HUES6 (cell line): Measurements from ENCODE around the gene PARD3.

Experiments used
- H3K27ac ChIP-seq: 2 replicates; pipeline ENCODE4 v1.7.0; 2013; ENCODE audit warnings: low read depth, mild to moderate bottlenecking, low read length, inconsistent platforms
- H3K27me3 ChIP-seq: 2 replicates; pipeline ENCODE4 v1.6.1; 2013; ENCODE audit warnings: low read length; ENCODE audit not compliant: control insufficient read depth, insufficient read depth
- H3K36me3 ChIP-seq: 2 replicates; pipeline ENCODE4 v1.6.1; 2013; ENCODE audit warnings: low read length; ENCODE audit not compliant: control insufficient read depth, insufficient read depth
- H3K4me1 ChIP-seq: 2 replicates; pipeline ENCODE4 v1.6.1; 2013; ENCODE audit warnings: low read length; ENCODE audit not compliant: control insufficient read depth, insufficient read depth
- H3K4me3 ChIP-seq: 2 replicates; pipeline ENCODE4 v1.5.1; 2013; ENCODE audit warnings: low read depth, low read length
- H3K9ac ChIP-seq: one replicate; pipeline ENCODE4 v1.6.1; 2013; ENCODE audit warnings: mild to moderate bottlenecking, low read length
- H3K9me3 ChIP-seq: 2 replicates; pipeline ENCODE4 v1.6.1; 2013; ENCODE audit warnings: low read depth, low read length; ENCODE audit not compliant: control insufficient read depth, insufficient read depth

Gene PARD3

DNA sequence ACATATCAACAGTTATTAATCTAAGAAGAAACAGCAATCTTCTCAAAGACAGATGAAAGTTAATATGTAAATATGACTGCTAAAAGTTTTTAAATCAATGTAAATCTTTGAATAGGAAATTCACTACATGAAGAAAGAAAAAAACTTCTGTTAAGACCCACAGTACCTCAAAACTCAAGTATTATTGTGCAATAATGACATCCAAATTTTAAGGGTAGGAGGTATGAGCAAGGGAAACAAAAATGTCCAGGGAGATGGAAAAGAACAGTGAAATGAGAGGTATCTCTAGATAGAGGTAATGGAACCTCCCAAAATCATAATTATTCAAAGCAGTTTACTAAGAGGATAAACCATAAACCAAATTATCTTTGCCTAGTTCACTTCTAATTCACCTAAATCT lies 436.8 kb downstream of the PARD3 start:
- H3K4me1 ChIP-seq, result peaks cover 8% of the 10 kb centered on the region
- H3K36me3 ChIP-seq, result peaks cover 6% of the 10 kb centered on the region
- no peaks in the 10 kb centered on the region for H3K9me3 ChIP-seq
- H3K27me3 ChIP-seq, result no peaks in the 10 kb centered on the region
- H3K27ac ChIP-seq, result no peak overlapping the region
- H3K9ac ChIP-seq, result no peak overlapping the region
- H3K4me3 ChIP-seq, result no peak overlapping the region

DNA sequence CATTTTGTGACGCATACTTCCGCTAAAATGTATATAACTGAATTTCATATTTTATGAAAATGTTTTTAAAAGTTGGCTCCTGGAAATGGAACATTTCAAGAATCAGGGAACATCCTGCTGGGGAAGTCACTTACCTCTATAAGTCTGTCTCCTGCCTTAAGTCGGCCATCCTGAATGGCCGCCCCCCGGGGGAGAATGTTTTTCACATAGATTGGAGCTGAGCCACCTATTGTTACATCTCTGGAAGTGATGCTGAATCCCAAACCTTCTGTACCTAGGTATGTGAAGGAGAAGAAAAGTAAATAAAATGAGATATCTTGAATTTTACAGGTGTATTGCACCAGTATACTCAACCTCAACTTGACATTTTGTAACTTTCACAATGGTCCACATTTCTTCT lies 437.3 kb downstream of the PARD3 start:
- peaks cover 13% of the 10 kb centered on the region for H3K4me1 ChIP-seq
- H3K9ac ChIP-seq, result no peak overlapping the region
- no peak overlapping the region for H3K4me3 ChIP-seq
- no peak overlapping the region for H3K27ac ChIP-seq
- H3K27me3 ChIP-seq, result no peaks in the 10 kb centered on the region
- H3K36me3 ChIP-seq, result peaks cover 6% of the 10 kb centered on the region
- no peaks in the 10 kb centered on the region for H3K9me3 ChIP-seq

GRCh38 chr10:34374356-34375045 lies 440.6 kb downstream of the PARD3 start:
- H3K27me3 ChIP-seq, result no peaks in the 10 kb centered on the region
- 0 out of 2 replicates have a peak, but pooled peaks cover 3% of the 10 kb centered on the region for H3K36me3 ChIP-seq
- H3K27ac ChIP-seq, result no peak overlapping the region
- H3K4me3 ChIP-seq, result no peak overlapping the region
- peaks cover 4% of the 10 kb centered on the region; the same call in 1 of the 2 replicates for H3K9me3 ChIP-seq
- H3K9ac ChIP-seq, result no peak overlapping the region
- H3K4me1 ChIP-seq, result peaks cover 24% of the 10 kb centered on the region

DNA sequence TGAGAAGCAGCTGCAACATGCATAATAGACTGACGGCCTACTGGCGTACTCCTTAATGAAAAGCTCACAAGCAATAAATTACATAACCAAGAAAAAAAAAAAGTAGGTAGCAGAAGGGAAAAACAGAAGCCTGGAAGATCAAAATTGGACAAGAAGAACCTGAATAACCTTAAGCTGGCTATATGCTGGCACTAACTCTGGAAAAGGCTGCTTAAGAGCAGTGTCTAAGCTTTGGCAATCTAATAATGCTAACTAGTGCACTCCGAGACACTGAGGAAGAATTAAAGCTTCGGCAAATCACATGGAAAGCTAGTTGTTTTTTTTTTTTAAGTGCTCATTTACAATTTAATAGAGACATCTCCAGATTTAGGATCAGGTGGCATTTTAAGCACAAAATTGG lies 441.9 kb downstream of the PARD3 start:
- H3K9ac ChIP-seq, result no peak overlapping the region
- H3K27ac ChIP-seq, result no peak overlapping the region
- 0 out of 2 replicates have a peak, but pooled peaks cover 3% of the 10 kb centered on the region for H3K36me3 ChIP-seq
- H3K4me3 ChIP-seq, result no peak overlapping the region
- peaks cover 24% of the 10 kb centered on the region for H3K4me1 ChIP-seq
- no peaks in the 10 kb centered on the region for H3K27me3 ChIP-seq
- peaks cover 4% of the 10 kb centered on the region; the same call in 1 of the 2 replicates for H3K9me3 ChIP-seq

DNA sequence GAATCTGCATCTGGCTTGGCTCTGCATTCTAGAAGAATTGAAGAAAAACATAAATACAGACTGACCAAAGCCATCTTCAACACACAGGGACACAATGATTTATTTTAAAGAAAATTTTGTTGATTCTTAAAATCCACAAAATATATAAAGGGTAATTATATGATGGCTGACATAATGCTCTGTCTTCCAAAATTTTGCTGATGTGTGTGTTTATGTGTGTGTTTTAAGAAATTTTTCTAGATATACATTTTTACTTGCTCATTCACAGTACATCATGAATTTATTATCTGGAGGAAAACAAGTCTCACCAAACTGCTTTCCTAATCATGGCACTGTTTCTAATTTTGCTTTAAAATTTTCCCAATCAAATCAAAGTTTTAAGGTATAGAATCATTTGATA lies 442.6 kb downstream of the PARD3 start:
- H3K4me1 ChIP-seq, result peaks cover 24% of the 10 kb centered on the region
- H3K36me3 ChIP-seq, result 0 out of 2 replicates have a peak, but pooled peaks cover 5% of the 10 kb centered on the region
- peaks cover 4% of the 10 kb centered on the region; the same call in 1 of the 2 replicates for H3K9me3 ChIP-seq
- H3K4me3 ChIP-seq, result no peak overlapping the region
- peak overlapping the region; percentile 58; the same call in 1 of the 2 replicates for H3K27ac ChIP-seq
- H3K27me3 ChIP-seq, result no peaks in the 10 kb centered on the region
- no peak overlapping the region for H3K9ac ChIP-seq

DNA sequence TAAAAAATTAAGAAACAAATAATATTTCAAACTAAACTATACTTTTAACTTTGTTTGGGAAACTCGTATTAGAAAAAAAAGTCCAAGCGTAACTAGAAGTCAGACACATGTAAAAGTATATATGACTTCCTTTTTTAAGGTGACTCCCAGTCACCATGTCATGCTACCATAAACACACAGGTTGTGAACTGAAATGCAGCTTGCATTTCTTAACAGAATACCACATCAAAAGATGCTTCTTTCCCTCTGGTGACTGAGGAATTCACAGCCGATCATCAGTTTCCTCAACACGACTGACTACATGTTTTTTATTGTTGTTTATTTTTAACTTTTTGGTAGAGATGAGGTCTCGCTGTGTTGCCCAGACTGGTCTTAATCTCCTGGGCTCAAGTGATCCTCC lies 445.0 kb downstream of the PARD3 start:
- peaks cover 4% of the 10 kb centered on the region; the same call in 1 of the 2 replicates for H3K9me3 ChIP-seq
- no peaks in the 10 kb centered on the region for H3K27me3 ChIP-seq
- peaks cover 24% of the 10 kb centered on the region for H3K4me1 ChIP-seq
- H3K9ac ChIP-seq, result no peak overlapping the region
- no peak overlapping the region for H3K4me3 ChIP-seq
- no peak overlapping the region for H3K27ac ChIP-seq
- H3K36me3 ChIP-seq, result 0 out of 2 replicates have a peak, but pooled peaks cover 5% of the 10 kb centered on the region

DNA sequence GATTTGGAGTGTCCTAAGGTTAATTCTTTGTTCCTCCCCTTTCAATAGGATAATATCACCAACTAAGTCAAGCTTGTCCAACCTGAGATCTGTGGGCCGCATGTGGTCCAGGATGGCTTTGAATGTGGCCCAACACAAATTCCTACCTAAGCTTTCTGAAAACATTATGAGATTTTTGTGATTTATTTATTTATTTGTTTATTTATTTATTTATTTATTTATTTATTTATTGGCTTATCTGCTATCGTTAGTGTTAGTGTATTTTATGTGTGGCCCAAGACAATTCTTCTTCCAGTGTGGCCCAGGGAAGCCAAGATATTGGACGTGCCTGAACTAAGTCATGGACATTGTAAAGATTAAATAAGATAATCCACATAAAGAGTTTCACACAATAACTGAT lies 446.0 kb downstream of the PARD3 start:
- Histone ChIP-seq H3K4me3 (no peak overlapping the region), H3K27me3 (no peaks in the 10 kb centered on the region), H3K4me1 (peaks cover 17% of the 10 kb centered on the region), H3K27ac (no peak overlapping the region), H3K9ac (no peak overlapping the region), H3K36me3 (0 out of 2 replicates have a peak, but pooled peaks cover 5% of the 10 kb centered on the region), H3K9me3 (peaks cover 4% of the 10 kb centered on the region; the same call in 1 of the 2 replicates)

DNA sequence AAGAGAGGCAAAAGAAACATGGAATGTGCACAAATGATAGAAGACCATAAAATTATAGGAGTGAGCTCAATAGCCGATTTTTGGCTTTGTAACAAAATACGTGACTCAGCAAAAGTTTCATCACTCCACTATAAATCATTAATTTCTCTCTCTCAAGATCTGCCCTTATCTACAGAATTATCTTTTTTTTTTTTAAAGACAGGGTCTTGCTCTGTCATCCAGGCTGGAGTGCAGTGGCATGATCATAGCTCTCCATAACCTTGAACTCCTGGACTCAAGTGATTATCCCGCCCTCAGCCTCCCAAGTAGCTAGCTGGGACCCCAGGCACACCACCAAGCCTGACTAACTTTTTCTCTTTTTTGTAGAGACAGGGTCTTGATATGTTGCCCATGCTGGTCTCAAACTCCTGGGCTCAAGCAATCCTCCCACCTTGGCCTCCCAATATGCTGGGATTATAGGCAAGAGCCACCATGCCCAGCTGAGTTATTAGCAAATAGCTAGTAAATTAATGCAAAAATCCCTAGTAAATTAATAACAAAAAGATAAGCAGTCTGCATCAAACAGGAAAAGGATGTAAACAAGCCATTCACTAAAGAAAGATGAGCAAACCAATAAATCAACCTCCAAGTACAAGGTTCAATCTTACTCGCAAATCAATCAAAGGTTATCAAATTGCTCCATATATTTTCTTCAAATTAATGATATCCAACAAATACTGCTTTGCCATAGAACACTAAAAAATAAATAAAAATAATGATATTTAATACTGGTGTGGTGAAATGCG lies 450.7 kb downstream of the PARD3 start:
- Histone ChIP-seq H3K36me3 (0 out of 2 replicates have a peak, but pooled peaks cover 3% of the 10 kb centered on the region), H3K9ac (no peak overlapping the region), H3K27ac (0 out of 2 replicates have a peak overlapping the region, but pooled peaks have one; percentile 14), H3K27me3 (no peaks in the 10 kb centered on the region), H3K4me3 (no peak overlapping the region), H3K4me1 (no peaks in the 10 kb centered on the region), H3K9me3 (no peaks in the 10 kb centered on the region)

- Histone ChIP-seq H3K4me3 (no peak overlapping the region), H3K27me3 (no peaks in the 10 kb centered on the region), H3K36me3 (0 out of 2 replicates have a peak, but pooled peaks cover 4% of the 10 kb centered on the region), H3K27ac (no peak overlapping the region), H3K9me3 (no peaks in the 10 kb centered on the region), H3K9ac (no peak overlapping the region), H3K4me1 (no peaks in the 10 kb centered on the region)
These were observed 454.1 kb downstream of the PARD3 start for GRCh38 chr10:34360984-34361383.

DNA sequence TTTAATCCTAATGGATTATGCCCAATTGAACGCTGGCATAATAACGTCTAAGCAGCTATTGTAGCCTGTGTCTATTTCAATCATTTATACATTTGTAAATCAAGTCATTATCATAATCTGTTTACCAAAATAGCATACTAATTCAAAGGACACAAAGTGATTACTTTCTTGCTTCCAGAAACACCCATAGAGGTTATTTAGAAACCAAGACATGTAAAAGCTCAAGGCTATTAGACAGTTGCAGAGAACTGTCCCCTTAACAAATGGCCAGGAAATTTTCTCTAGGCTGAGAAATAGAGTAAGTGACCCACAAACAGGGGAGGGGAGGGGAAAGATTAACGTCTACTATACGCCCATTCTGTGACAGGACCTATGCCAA lies 455.7 kb downstream of the PARD3 start:
- no peaks in the 10 kb centered on the region for H3K4me1 ChIP-seq
- H3K27me3 ChIP-seq, result no peaks in the 10 kb centered on the region
- H3K4me3 ChIP-seq, result no peak overlapping the region
- peaks cover 7% of the 10 kb centered on the region; the same call in 1 of the 2 replicates for H3K36me3 ChIP-seq
- H3K9me3 ChIP-seq, result no peaks in the 10 kb centered on the region
- no peak overlapping the region for H3K9ac ChIP-seq
- no peak overlapping the region for H3K27ac ChIP-seq
